Hematopoietic multipotent progenitor cell treated with erythropoietin and hydrocortisone succinate and interleukin-3 and kit ligand, for 15 days (in vitro differentiated cells): ENCODE measurements around the gene CIP2A.
"Not testable (repeated sequence)": the region's sequence is repeated elsewhere in the genome, so short reads cannot be mapped to it uniquely, and the experiment has no call there.

Experiments used
- DNase-seq: peaks from one replicate; pipeline ENCODE4 v3.0.0-alpha.2; 2015; ENCODE audit warnings: low spot score

Gene CIP2A

DNA sequence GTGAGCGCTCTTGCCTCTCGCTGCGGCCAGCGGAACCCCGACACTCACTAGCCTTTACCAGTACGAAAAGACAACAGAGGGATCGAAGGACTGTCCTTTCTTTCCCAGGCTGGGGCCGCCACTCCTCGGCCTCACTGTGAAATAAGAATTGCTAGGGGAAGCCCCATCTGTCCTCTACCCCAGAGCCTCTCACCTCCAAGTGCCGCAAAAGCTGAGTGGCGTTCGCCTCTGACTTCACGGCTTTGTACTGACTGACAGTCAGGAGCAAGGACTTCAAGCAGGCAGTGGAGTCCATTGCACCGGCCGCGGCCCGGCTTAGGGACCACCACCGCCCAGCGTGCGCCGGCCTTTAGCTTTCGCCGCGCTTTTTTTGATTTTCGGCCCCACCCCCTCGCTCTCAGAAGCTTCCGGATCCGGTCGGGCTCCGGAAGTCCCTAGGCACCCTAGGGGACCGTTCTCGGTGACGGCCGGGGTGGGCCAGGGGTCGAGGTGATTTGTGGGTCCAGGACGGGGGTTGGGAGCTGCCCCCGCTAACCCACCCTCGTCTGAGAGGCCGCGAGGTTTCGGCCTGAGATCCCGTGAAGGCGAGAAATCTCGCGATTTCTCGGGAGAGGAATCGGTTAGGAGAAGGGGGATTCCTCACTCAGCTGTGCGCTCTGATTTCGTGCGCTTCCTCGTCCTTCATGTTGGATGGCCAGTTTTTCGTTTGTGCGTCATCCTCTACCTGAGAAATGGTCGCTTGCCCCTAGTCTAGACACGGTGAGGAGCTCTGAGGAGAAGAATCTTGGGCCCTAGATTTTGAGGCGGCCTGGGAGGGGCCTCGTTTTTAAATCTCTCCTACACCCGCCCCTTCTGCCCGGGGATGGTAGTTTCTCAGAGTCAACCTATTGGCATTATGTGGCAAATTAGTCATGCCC, at the start of gene CIP2A, which contains the start of gene DZIP3:
CIP2A (minus strand) TSS at position 358 of the 917 bp plus-strand sequence; CDS start at position 295, 63 bp downstream.
DZIP3 (plus strand) TSS at position 642 of the 917 bp plus-strand sequence. CDS start 15,685 bp downstream, outside the sequence.
- peak; percentile 77 for DNase-seq

GRCh38 chr3:108629974-108630373, 40.7 kb upstream of the CIP2A start:
- DNase-seq = no peak

GRCh38 chr3:108623504-108623903, 34.3 kb upstream of the CIP2A start:
- no peak for DNase-seq

DNA sequence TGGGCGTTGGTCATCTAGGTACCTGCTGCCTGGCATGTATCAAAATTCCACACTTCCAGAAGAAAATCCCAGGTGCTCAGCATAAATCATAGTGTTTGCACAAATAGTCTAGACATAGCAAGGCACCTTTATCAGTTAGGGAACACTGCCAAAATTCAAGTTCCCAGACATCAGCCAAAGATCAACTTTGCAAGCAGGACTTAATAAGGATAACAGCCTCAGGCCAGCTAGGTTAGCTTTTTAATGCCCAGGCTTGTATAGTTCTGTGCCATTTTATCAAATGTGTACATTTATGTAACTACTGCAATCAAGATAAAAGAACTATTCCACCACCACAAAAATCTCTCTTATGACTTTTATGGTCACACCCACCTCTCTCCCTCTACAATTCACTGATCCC, 31.0 kb upstream of the CIP2A start:
- no peak for DNase-seq

DNA sequence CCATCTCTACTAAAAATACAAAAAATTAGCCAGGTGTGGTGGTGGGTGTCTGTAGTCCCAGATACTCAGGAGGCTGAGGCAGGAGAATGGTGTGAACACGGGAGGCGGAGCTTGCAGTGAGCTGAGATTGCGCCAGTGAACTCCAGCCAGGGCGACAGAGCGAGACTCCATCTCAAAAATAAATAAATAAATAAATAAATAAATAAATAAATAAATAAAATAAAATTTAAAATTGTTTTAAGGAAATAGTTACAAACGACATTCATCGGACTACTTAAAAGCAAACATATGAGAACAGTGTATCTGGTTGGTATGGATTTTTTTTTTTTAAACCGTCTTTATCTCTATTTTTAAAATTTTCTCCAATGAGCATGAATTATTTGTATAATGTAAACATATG, 26.9 kb upstream of the CIP2A start:
- not testable (repeated sequence) for DNase-seq

DNA sequence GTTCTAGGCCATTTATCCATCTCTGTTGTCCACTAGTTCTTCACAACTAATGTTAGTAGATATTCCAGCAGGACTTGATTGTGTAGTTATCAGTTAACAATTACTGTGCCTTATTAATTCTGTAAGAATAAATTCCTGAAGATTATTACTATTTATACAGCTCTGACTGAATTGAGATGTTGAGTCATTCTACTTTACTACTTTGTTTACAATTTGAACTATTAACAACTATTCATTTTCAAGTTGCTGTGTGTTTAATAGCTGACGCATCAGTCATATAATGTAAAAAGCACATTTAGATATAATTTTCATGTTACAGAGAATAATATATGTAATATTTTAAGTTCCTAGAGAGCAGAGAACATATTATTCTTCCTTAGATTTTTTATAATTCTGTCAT, 21.4 kb upstream of the CIP2A start:
- no peak for DNase-seq

DNA sequence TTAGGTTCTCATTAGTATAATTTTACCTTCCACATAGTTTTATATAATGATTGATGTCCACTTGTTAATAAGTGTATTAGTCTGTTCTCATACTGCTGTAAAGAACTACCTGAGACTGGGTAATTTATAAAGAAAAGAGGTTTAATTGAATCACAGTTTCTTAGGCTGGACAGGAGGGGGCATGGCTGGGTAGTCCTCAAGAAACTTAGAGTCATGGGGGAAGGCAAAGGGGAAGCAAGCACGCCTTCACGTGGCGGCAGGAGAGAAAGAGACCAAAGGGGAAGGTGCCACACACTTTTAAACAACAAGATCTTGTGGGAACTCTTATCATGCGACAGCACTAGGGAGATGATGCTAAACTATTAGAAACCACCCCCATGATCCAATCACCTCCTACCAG, 19.5 kb upstream of the CIP2A start:
- DNase-seq = no peak

GRCh38 chr3:108605491-108605890, 16.3 kb upstream of the CIP2A start:
- DNase-seq = no peak

GRCh38 chr3:108605028-108605427, 15.8 kb upstream of the CIP2A start:
- DNase-seq = no peak

DNA sequence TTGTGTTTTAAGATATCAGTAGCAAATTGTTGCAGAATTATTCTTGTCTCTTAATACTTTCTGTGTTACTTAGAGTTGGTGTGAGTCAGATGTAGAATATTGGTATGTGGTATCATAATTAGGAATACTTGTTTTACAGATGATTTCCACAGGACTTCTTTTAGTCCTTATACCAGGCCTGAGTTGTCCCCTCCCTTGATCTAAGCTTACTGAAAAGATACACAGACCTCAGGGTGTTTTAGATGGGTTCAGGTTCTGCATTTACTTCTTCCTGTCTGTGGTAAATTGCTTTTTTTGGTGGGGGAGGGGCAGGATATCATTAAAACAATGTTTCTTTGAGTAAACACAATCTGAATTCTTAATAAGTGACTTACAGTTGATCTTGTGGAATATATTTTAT, 14.5 kb upstream of the CIP2A start:
- DNase-seq = no peak

GRCh38 chr3:108602935-108603294, 13.7 kb upstream of the CIP2A start:
- no peak for DNase-seq

DNA sequence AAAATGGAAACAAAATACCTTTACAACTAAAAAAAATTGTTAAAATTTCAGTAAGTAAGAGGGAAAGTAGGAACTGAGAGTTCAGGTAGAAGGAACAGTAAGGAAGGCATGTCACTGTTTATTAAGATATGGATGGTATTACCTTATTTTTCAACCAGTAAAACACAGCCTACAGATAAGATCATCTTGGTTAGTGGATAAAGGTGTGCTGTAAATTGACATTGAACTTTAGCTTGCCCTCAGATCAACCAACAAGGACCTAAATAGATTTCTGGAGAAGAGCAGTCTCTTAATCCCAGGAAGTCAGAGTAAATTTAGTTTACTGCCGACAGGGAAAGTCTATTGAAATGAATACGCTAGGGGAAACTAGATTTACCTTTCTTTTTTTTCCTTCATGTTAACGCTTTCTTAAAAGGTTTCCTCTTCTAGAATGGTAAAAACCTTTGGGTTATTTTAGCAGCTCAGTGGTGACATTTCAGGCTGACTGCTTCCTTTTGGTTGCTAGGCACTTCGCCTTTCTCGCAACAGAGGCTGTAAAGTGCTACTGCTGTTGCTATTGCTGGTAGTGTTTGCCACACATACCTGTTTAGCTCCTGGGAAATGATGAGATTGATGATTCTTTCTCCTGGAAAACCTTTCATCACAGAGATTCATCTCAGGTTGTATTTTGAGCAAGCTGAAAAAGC, 13.2 kb upstream of the CIP2A start:
- no peak for DNase-seq

GRCh38 chr3:108599677-108600409, 10.6 kb upstream of the CIP2A start:
- DNase-seq = peak; percentile 73

GRCh38 chr3:108598375-108598774, 9.1 kb upstream of the CIP2A start:
- peak; percentile 82 for DNase-seq

DNA sequence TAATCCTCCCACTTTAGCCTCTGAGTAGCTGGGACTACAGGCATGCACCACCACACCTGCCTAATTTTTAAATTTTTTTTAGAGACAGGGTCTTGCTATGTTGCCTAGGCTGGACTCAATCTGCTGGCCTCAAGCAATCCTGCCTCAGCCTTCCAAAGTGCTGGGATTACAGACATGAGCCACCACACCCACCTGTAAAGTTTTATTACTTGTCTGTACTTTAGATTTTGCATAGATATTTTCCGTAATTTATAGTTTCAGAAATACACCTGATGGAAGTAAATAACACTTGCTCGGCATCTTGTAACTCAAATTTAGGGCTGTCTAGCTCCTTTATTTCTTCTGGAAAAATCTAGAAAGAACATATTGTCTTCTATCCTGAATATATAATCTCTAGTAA, 6.1 kb upstream of the CIP2A start:
- DNase-seq = no peak

GRCh38 chr3:108590460-108590859, 1.2 kb upstream of the CIP2A start:
- DNase-seq = no peak

GRCh38 chr3:108589998-108590323, 723 bp upstream of the CIP2A start:
- DNase-seq = no peak

GRCh38 chr3:108588601-108589000, 637 bp downstream of the CIP2A start:
- peak; percentile 15 for DNase-seq

DNA sequence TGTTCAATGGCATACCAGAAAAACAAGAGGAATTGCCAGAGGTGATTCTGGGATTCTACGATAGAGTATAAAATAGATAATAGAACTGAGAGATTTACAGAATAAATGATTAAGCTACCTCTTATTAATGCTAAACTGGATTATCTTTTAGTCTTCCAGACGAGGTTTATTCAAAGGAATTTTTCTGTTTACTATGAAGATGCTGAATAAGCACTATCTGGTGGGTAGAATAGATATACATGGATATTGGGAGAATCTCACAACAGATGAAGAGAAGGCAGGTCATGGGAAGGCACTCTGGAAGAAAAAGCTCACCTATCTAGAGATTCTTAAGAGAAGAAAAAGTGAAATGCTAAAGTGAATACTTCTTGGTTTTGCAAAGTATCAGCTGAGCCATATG, 11.2 kb downstream of the CIP2A start:
- DNase-seq = no peak

DNA sequence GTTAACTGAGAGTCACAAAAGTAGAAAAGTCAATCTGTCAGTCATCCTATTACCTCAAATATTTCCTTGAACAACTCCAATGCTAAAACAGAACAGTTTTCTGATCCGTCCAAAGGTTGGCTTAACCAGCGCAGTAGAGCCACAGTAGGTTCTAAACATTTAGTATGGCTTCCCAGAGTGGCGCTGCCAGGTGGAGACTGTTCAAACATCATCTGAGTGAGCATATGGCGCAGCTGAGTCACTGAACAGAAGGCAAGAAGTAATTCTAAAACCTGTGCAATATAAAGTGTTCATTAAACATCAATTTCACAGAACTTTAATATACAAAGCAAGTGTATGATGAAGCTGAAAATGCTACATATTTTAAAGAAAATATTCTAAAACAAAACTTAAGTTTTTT, 19.9 kb downstream of the CIP2A start:
- no peak for DNase-seq

DNA sequence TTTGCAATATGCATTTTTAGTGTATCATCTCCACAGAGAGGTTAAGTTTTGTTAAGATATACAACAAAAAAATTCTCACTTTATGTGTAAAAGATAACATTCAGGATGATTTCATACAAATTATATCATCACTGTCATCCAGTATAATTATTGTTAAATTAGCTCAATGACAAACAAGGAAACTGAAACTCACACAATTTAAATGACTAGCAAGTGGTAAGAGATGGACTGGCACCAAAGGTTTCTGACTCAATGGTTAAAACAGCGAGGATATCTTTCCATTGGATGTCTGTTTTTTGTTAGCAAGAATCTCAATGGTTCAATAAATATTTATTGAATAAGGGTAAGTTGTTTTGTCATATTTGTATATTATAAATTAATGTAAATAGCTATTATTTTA, 22.6 kb downstream of the CIP2A start:
- no peak for DNase-seq

DNA sequence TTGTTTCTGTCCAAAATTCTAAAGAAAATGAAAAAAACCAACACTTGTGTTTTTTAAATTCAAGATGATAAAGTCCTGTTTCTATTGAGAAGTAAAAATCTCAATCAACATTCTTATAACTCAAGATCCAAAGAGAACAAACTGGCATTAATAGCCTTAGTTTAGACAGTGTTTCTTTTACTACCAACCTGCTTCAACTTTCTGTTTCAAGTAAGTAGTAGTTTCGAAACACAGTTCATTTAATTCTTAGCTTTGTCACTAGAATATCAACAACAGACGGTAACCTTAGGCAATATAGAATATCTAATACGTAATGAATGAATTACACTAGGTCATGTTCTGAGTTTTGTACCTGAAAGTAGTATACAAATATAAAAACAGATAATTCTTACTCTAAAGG, 23.7 kb downstream of the CIP2A start:
- no peak for DNase-seq

DNA sequence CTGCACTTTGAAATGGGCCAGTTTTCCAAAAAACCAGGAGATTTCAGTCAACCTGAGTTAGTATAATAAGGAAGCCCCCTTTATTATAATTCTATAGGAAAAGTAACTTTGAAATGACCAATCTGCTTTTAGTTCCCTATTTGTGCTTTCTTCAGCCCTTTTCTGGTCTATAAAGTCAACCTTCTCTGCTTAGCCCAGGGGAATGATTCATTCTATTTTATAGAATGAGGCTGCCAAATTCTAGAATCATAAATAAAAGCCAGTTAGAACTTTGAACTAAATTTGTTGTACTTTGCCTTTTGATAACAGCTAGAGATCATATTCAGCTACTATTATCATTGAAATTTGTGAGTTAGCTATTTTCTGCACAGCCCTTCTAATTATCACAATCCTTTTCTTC, 24.7 kb downstream of the CIP2A start:
- no peak for DNase-seq
